Neuron (in vitro differentiated cells): ENCODE measurements around the gene CRYBG2.
"Not testable (repeated sequence)": the region's sequence is repeated elsewhere in the genome, so short reads cannot be mapped to it uniquely, and the experiment has no call there.

ENCODE experiments used
- H2AFZ ChIP-seq: one replicate; pipeline ENCODE4 v1.6.1; 2013; ENCODE audit warnings: low read depth, mild to moderate bottlenecking, inconsistent platforms, low read length, moderate library complexity
- H3K27me3 ChIP-seq: one replicate; pipeline ENCODE4 v1.6.1; 2013; ENCODE audit warnings: low read length; ENCODE audit not compliant: insufficient read depth
- H3K36me3 ChIP-seq: one replicate; pipeline ENCODE4 v1.6.1; 2013; ENCODE audit warnings: low read length; ENCODE audit not compliant: insufficient read depth
- H3K4me1 ChIP-seq: one replicate; pipeline ENCODE4 v1.6.1; 2013; ENCODE audit warnings: low read length; ENCODE audit not compliant: insufficient read depth
- H3K4me3 ChIP-seq: 2 replicates; pipeline ENCODE4 v1.5.1; 2013; ENCODE audit warnings: mild to moderate bottlenecking, low read length, moderate library complexity
- H3K9me3 ChIP-seq: one replicate; pipeline ENCODE4 v1.6.1; 2013; ENCODE audit warnings: low read length

CRYBG2 gene

GRCh38 chr1:26378879-26379251, 24.9 kb upstream of the CRYBG2 start:
- Histone ChIP-seq H2AFZ (no peak overlapping the region), H3K4me3 (no peak overlapping the region), H3K4me1 (no peaks in the 10 kb centered on the region), H3K36me3 (no peaks in the 10 kb centered on the region), H3K27me3 (peaks cover 10% of the 10 kb centered on the region), H3K9me3 (no peaks in the 10 kb centered on the region)

GRCh38 chr1:26378088-26378878, 24.4 kb upstream of the CRYBG2 start:
- Histone ChIP-seq H3K4me3 (no peak overlapping the region), H3K36me3 (no peaks in the 10 kb centered on the region), H2AFZ (no peak overlapping the region), H3K27me3 (peaks cover 12% of the 10 kb centered on the region), H3K4me1 (no peaks in the 10 kb centered on the region), H3K9me3 (no peaks in the 10 kb centered on the region)

GRCh38 chr1:26376050-26376449, 22.1 kb upstream of the CRYBG2 start:
- Histone ChIP-seq H3K27me3 (peaks cover 12% of the 10 kb centered on the region), H3K4me1 (no peaks in the 10 kb centered on the region), H3K36me3 (no peaks in the 10 kb centered on the region), H3K9me3 (peaks cover under 1% of the 10 kb centered on the region), H2AFZ (no peak overlapping the region), H3K4me3 (no peak overlapping the region)

- Histone ChIP-seq H3K27me3 (peaks cover 12% of the 10 kb centered on the region), H3K4me3 (no peak overlapping the region), H3K9me3 (peaks cover 2% of the 10 kb centered on the region), H2AFZ (no peak overlapping the region), H3K4me1 (no peaks in the 10 kb centered on the region), H3K36me3 (no peaks in the 10 kb centered on the region)
Observed at GRCh38 chr1:26375081-26375480, 21.2 kb upstream of the CRYBG2 start.

- H3K9me3 ChIP-seq, H3K4me3 ChIP-seq, H2AFZ ChIP-seq, H3K4me1 ChIP-seq, H3K36me3 ChIP-seq: not testable (repeated sequence)
- H3K27me3 ChIP-seq: peaks cover 12% of the 10 kb centered on the region
Observed at GRCh38 chr1:26374361-26374760, 20.4 kb upstream of the CRYBG2 start.

- Histone ChIP-seq H3K4me1 (no peaks in the 10 kb centered on the region), H3K36me3 (no peaks in the 10 kb centered on the region), H3K27me3 (peaks cover 12% of the 10 kb centered on the region), H3K9me3 (peaks cover 2% of the 10 kb centered on the region), H2AFZ (no peak overlapping the region), H3K4me3 (no peak overlapping the region)
Observed at GRCh38 chr1:26373789-26374188, 19.9 kb upstream of the CRYBG2 start.

GRCh38 chr1:26373281-26373680, 19.4 kb upstream of the CRYBG2 start:
- Histone ChIP-seq H3K9me3 (peaks cover 2% of the 10 kb centered on the region), H3K4me3 (no peak overlapping the region), H3K27me3 (peaks cover 12% of the 10 kb centered on the region), H2AFZ (no peak overlapping the region), H3K36me3 (no peaks in the 10 kb centered on the region), H3K4me1 (no peaks in the 10 kb centered on the region)

GRCh38 chr1:26372611-26373010, 18.7 kb upstream of the CRYBG2 start, which contains the start of gene ZNF683:
TSS of gene ZNF683 (minus strand) at chr1:26372750. CDS start at chr1:26368571, 4,179 bp downstream.
- H3K4me3 ChIP-seq, H3K36me3 ChIP-seq, H3K4me1 ChIP-seq, H3K9me3 ChIP-seq, H2AFZ ChIP-seq: not testable (repeated sequence)
- peaks cover 12% of the 10 kb centered on the region for H3K27me3 ChIP-seq

- peaks cover 2% of the 10 kb centered on the region for H3K9me3 ChIP-seq
- H3K4me3 ChIP-seq: no peak overlapping the region
- no peak overlapping the region for H2AFZ ChIP-seq
- peaks cover 12% of the 10 kb centered on the region for H3K27me3 ChIP-seq
- no peaks in the 10 kb centered on the region for H3K4me1 ChIP-seq
- no peaks in the 10 kb centered on the region for H3K36me3 ChIP-seq
Observed at GRCh38 chr1:26372039-26372438, 18.1 kb upstream of the CRYBG2 start.

GRCh38 chr1:26370591-26371382, 16.9 kb upstream of the CRYBG2 start:
- peaks cover 2% of the 10 kb centered on the region for H3K9me3 ChIP-seq
- H3K36me3 ChIP-seq: no peaks in the 10 kb centered on the region
- H2AFZ ChIP-seq: no peak overlapping the region
- no peaks in the 10 kb centered on the region for H3K4me1 ChIP-seq
- H3K4me3 ChIP-seq: no peak overlapping the region
- H3K27me3 ChIP-seq: peaks cover 12% of the 10 kb centered on the region

GRCh38 chr1:26368486-26368885, 14.6 kb upstream of the CRYBG2 start:
- Histone ChIP-seq H3K9me3 (peaks cover 2% of the 10 kb centered on the region), H3K27me3 (no peaks in the 10 kb centered on the region), H2AFZ (no peak overlapping the region), H3K36me3 (no peaks in the 10 kb centered on the region), H3K4me3 (no peak overlapping the region), H3K4me1 (no peaks in the 10 kb centered on the region)

GRCh38 chr1:26368006-26368405, 14.1 kb upstream of the CRYBG2 start:
- H3K4me1 ChIP-seq: no peaks in the 10 kb centered on the region
- no peak overlapping the region for H2AFZ ChIP-seq
- H3K4me3 ChIP-seq: no peak overlapping the region
- H3K27me3 ChIP-seq: no peaks in the 10 kb centered on the region
- H3K36me3 ChIP-seq: no peaks in the 10 kb centered on the region
- peaks cover 2% of the 10 kb centered on the region for H3K9me3 ChIP-seq

- Histone ChIP-seq H3K4me1 (no peaks in the 10 kb centered on the region), H3K27me3 (no peaks in the 10 kb centered on the region), H3K9me3 (peaks cover 2% of the 10 kb centered on the region), H3K36me3 (no peaks in the 10 kb centered on the region), H2AFZ (no peak overlapping the region), H3K4me3 (no peak overlapping the region)
Observed at GRCh38 chr1:26367441-26367840, 13.5 kb upstream of the CRYBG2 start.
